Hematopoietic multipotent progenitor cell treated with erythropoietin and hydrocortisone succinate and interleukin-3 and kit ligand, for 8 days (in vitro differentiated cells): ENCODE results near the gene GLI3.

ENCODE experiments used
- DNase-seq: peaks from one replicate; pipeline ENCODE4 v3.0.0-alpha.2; 2015

The GLI3 gene

DNA sequence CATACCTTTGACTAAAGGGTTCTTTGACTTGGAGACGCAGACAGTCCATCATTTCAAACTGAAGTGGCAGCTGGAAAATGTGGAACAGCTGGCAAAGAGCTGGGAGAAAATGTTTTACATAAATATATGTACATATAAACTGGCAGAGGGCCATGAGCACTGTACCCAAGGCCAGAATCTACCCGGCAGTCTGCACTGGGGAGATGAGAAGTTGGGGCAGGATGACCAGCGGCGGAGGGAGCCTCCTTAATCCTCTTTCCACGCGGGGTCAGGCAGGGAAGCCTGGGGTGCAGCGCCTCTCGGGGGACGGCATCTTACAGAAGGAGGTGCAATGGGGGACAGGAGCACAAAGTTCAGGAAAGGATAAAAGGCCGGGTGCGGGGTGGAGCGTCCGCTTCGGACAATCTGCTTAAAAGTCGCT is 1.3 kb downstream of the GLI3 start:
- no peak for DNase-seq

DNA sequence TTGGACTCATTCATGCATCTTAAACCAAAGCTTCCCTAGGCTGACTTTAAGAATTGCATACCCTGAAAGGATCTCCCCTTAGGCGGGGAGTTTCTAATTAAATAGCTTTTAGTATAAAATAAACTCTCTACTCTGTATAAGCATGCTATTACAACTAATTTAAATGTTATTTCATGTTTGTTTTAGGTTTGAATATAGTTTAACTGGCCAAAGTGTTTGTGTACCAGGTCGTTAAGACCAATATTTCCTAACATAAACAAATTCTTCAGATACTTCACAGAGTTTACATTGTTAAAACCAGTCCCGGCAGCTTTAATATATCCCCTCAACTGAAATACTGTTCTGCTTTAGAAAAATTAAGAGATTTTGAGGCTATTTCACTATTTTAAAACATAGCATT is 2.3 kb downstream of the GLI3 start:
- no peak for DNase-seq

DNA sequence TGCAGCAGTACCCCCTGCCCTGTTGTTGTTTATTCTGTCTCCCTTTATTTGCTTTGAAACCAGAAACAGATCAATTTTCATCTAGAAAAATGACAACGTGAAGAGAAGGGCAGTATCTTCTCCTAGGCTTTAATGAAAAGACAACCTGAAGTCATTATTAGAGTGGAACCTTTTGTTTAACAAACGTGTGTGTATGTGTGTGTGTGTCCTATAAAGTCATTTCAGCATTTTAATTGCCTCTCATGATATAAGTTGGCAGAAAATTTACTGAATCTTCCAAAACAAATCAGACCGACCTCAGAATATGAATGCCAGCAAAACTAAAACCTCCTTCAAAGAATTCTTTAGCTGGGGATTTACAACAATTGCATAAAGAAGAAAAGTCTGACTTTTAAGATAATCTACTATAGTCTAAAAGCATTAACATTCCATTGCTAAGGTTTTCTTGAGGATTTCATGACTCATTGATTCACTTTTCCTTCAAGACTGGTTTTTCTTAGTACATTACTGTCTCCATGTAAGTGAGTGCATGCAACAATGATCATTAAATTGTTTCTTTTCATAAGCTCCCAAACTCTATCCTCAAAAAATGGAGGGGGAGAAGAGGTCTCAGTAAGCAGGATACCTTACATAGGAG is 3.2 kb downstream of the GLI3 start:
- DNase-seq, result no peak

DNA sequence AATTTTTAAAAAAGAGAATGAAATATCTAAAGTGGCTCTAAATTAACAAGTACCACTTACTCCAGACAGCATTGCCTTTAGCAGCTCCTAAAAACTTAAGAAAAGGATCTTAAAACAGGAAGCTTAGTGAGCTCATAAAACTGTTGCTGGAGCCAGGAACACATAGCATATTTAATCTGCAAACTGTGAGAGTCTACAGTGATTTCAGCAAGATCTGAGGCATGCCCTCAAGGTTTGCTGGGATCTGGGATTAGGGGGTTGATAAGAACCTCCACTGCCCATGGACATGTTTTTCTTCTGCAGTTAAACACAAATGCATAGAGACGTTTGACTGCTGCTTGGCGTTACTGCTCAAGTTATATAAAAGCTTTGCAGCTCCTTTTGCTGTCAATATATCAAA is 3.8 kb downstream of the GLI3 start:
- no peak for DNase-seq

DNA sequence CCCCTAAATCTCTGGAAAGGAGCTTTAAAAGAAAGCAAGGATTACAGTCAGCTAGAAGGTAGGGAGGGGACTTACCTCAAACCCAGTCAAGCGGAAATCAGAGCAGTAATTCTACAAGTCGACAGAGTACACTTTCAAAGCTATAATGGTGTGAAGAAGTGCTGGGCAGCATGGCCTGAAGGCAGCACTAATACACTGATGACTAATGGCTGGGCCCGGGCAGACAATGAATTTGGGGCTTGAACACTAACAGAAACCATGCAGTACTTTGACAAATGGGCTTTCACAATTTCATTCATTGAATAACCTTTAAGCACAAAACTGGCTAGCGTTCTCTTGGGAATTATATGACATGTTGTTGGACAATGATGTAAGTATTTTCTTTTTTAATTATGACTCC is 4.7 kb downstream of the GLI3 start:
- DNase-seq, result no peak

DNA sequence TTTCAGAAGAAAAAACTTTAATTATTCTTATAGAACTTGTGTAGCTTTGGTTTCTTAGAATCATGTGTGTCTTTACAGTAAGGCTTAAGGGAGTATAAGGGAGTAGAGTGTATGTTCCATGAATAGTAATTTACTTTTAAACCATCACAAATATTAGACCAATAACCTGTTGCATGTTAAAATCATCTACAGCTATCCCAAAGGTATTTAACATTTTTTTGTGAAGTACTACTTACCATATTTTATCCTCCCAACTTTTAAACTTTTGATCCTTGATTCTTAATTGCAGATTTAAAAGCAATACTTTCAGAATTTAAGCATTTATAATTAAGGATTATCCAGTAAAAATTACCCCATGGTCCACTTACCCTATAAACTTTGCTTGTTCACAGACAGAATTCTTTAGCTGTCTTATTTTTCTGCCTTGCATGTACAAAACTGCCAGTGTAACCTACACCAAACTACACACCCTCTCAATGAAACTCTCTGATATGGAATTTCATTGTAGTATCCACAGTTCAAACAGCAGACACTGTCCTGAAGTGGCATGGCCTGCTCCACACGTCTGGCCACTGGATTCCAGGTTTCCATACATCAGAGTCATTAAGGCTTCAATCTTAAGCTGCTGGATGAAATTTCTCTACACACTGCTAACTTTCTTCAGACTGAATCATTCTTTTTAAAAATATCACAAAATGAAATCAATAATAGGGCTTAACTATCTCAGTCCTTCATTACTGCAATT is 5.8 kb downstream of the GLI3 start:
- DNase-seq, result no peak

DNA sequence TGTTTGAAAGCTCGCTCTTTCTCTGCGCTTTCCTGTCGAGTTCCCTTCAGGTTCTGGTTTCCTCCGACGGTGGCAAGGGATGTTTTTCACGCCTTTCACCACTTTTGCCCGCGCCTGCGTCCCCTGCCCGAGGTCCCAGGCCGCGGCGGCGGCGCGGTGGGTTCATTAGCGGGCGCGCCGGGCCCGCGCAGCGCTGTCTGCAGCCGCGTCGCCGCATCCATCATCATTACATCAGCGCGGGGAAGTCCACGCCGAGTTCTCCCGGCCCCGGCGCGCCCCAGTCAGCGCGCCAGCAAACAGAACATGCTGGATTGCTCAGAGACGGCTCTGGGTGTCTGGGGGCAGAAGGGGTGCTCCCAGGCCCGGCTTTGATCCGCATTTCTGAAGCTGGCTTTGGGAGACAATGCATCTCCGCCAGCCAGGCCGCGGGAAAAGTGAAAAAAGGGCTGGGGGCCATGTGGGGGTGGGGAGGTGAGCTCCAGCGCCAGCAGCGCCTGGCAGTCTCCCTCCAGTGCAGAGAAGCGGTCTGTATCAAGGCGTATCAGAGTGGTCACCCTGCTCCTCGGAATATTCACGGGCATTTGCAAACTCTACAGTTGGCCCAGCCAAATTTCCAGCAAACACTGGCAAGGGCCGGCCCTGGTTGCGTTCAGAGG is 8.9 kb downstream of the GLI3 start:
- DNase-seq, result no peak

DNA sequence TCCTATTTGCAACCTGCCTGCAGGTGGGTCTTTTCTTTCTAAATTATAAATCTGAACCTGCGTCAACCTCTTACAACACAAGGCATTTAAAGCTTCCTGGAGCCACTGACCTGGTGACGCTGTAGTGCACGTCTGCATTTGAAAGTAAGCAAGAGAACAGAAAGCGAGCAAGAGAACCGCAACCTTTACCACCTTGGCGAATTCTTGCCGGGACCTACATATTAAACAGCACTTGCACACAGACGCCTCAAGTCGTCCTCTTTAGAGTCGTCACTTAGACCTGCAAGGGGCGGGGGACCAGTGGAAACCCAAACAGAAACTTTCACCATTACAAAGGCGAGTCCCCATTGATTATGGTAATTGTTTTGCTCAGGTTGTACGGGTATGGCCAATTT is 9.5 kb downstream of the GLI3 start:
- DNase-seq, result no peak

DNA sequence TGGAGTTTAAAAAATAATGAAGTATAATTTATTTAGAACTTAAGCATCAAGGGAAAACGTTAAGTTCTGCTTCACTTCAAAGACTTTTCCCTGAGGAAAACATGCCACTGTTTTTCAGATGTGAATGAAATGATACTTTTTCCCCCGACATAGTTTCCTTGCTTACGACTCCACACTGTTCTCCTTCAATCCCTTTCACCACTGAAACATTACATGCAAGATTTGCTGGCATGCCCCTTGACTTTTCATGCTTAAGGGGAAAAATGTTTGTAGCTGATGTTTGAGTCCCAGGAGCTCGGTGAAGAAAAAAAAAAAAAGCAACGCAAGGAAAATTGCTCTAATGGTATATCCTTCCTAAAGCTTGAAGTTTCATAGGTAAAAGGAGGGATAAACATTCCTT is 10.0 kb downstream of the GLI3 start:
- no peak for DNase-seq

DNA sequence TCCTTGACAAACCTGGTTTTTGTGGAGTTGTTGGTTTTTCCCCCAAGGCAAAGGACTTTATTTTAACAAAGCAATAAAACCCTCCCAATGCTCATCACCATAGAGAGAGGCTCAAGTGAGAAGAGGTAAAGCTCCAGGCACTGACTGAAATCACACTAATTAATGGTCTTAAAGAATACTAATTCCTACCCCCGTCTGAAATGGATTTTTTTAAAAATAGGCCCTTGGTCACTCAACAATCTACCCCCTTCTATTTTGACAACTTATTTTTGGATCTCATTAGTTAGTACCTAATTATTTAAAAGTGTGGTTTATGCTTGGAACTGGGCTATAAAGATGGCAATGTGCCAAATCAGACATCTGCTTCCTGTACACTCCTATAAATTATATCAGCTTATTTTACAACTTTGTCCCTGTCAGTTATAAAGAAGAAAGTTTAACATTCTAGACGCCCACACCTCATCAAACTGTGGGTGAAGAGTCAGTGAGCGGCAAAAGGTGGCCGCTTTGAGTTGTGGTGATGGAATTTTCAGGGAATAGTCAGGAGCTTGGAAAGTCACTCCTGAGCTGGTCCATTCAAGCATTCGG is 10.6 kb downstream of the GLI3 start:
- DNase-seq, result no peak

DNA sequence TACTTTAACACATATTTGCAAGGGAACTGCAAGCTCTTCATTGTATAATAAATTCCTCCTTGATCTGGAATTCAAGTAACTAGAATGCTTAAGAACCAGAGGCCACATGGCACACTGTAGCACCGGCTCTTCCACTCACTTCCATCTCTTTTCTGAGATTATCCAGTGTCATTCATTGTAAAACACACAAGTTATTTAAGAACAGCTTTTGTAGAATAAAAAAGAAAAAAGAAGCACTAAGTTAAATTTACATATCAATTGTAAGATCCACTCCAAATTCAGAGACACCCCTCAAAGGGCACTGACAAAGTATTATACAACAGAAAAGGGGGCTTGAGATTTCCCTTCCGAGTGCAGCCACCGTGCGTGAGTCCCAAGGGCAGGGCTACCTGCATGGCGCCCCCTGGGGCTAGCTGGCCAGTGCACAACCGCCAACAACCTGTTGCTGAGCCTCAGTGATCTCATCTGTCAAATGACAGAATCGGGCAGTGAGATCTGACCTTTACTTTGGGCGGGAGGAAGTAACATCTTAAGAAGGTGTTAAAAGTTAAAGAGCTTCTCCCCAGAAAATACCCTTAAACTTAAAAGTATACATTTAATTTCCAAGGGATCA is 12.5 kb downstream of the GLI3 start:
- DNase-seq, result no peak

DNA sequence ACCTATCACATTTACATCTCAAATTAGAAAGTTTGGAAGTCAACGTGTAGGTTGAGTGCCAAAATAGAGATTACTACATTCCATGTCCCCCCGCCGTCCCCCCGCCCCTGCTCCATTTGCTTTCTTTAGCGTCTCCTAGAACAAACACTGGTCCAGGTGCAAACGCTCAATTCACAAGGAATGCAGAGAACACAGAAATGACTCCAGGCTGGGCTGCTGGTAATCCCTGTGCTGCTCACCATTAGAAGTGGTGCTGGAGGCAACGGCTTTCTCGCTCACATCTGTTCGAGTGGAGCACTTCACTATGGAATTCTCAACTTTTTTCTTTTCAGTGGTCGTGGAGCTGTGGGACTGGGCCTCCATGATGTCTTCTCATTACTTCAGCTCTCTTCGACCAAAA is 14.1 kb downstream of the GLI3 start:
- DNase-seq, result no peak

DNA sequence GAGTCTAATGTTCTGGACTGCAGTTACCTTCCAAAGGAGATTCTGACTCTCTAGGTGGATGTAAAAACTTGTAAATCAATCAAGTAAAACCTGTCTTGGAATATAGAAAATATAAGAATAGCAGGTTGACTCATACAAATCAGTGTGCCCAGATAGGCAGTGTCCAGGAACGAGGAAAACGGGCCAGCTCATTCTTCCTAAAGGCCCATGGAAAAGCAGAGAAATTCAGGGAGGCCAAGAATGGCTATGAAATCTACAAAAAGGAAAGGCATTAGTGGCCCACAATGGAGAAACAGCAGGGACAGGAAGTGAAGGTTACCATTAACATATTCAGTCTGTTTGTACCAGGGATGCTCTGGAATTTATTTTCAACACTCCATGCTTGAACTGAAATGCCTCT is 14.9 kb downstream of the GLI3 start:
- DNase-seq, result no peak

DNA sequence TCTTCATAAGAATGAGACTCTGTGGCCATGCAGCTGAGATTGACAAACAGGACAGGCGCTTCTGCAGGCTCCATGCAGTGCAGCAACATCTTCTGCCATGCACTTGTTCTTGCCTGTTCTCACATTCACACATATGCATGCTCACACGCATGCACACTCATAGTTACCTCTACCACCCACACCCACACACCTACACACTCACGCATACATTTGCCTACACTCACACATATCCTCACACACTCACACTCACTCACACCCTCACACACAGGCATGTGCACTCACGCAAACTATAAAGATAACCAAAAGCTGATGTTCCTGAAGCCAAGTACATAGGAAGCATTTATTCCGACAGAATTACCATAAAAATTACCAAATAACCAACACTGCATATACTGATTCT is 15.7 kb downstream of the GLI3 start:
- DNase-seq, result no peak

DNA sequence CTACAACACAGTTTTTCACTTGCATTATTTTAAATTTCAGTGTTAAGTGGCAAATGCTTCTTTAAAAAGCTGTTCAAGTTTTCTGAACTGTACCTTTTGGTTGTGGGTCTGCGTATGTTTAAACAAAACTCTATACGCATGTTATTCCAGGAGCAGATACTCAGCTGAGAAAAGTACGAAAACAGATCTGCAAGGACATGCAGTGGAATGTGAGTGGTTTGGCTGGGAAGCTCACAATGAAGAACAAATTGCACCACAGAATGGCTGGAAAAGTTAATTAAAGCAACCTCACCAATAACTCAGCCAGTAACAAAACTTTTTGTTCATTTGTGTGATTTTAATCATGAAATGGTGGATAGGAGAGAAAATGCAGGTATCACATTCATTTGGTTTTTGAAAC is 17.6 kb downstream of the GLI3 start:
- DNase-seq, result no peak

DNA sequence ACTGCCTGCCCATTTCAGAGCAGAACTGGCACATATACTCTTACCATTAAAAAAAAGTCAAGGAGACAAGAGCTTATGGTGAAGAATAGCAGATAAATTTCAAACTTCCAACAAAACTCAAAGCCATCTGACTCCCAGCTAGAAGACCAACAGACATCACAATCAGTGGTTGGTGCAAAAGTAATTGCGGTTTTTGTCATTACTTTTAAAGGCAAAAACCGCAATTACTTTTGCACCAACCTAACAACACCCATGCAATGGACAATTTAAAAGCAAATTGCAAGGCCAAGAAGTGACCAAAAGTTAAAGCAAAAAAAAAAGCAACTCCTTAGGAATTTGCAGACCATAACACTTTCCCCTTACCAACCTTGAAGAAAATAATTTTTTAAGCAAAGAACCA is 18.8 kb downstream of the GLI3 start:
- DNase-seq, result no peak

DNA sequence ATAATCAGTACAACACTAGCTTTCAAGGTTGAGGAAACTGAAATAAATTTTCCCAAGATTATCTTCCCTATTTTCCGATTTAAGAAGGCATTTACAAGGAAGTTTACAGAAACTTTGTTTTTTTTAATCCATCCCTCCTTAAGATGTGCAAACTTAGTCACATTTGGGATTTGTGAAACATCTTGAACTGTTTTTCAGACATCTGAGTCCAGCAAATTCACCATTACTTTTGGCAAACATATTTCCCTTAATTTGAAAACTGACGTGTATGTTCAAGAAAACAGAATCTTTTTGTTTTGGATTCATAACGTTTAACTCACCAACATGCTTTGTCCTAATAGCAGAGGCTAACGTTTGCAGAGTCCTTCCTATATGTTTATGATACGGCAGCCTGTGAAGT is 19.5 kb downstream of the GLI3 start:
- no peak for DNase-seq

DNA sequence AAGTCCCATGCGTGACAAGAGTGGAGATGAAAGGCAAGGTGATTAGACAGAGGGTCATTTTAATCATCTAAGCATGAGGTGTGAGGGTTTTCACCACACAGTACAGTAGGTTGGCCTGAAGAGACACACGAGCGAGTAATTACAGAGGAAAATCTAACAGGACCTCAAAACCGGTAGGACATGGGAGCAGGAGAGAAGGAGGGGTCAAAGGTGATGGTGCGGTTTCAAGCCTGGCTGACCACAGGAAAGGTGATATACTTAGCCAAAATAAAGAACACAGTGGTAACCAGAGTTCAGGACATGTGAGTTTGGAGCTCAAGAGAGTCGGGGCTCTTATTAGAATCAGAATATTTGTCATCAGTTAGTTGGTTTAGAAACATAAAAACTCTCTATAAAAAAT is 20.0 kb downstream of the GLI3 start:
- no peak for DNase-seq

DNA sequence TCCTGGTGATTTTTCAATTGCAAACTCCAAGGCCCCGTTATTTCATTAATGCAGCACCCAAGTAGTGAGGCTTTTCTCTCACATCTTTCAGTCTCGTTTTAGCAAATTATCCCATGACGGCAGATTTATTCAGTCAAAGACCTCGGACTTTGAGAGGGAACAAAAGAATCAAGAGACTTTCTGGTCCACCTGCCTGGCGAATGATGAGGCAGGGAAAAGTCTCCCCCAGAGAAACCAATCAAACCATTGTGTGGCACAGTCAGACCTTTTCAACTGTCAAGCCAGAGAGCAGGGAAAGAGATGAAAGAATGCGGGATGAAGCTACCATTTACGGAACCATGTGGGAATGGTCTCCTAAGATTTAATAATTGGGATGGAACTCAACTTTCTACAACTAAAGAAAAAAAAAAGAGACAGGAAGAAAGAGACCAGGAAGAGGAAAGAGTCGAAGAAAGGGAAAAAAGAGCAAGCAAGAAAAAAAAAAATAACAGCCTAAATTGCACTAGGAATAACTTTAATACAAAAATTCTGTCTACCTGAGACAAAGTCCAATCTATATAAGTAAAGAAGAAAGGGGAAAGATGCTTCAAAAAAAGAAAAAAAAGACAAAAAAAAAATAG is 22.8 kb downstream of the GLI3 start:
- no peak for DNase-seq

DNA sequence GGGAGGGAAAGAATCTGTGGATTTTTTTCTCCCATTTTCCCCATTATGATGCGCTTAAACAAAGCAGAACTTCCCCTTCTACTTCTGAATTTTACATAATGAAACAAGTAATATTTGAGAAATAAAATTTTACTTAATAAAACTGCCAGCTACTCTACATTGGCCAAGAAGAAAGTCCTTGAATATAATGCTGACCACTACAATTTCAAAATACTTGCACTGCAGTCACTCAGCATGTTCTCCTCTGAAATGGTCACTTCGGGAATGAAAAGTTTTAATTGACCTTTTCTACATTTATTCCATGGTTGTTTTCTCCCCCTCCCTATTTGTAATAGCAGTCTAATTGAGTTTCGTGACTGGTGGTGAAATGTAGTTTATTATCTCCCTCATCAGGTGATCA is 23.9 kb downstream of the GLI3 start:
- no peak for DNase-seq

DNA sequence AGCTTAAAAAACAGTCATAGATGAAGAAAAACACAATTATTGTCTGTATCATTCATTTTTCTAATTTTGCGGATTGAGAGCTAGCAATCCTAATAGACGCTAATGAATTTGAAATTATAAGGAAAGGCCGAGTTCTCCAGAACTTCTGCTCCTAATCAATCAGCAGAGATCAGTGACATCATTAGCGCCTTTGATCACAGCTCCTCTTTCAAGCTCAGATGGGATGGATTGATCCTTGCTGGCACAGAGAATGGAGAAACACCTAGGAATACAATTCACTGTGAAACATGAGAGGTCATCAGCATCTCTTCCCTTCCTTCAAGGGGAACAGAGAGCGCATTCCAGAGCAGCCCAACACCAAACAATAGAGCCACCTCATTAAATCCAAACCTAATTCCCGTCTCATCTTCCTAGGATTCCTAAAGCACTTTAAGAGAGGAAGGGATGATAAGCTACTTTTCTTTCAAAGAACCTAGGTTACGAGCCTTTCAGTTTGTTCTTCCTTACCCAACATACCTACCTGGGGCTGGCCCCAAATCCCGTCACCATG is 24.4 kb downstream of the GLI3 start:
- DNase-seq, result no peak

DNA sequence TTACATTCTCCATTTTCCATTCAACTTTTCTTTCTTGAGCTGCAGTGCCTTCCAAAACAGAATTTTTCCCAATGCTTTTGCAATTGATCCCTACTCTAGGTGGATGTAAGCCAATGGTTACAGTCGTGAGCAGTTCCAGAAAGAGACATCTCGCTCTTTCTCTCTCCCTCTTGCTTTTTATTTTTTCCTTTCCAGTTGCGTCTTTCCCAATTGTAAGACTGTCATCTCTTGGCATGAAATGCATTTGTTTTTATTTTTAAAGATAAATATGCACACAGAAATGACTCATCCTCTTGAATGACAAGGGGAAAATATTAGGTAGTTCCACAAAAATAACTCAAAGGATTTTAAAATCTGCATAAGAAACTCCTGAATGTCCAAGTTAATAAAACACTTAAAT is 25.1 kb downstream of the GLI3 start:
- no peak for DNase-seq

DNA sequence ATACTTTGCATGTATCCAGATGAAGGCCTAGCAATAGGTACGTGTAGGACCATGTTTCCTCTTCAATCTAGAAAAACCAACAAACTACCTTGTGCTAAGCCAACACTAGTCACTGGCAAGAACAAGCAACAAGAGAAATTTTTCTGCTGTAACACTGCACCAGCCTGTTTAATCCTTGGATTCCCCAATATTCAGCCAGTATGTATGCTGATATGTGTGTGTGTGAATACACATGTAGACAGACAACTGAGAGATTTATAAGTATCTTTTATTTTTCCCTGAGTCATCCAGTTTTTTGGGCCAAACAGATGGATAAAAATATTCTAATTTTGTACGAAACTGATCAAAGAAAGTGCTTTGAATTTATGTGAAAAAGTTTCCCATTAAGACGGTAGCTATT is 26.2 kb downstream of the GLI3 start:
- no peak for DNase-seq
